NCI-H345 (cell line): Measurements from ENCODE around the gene HTRA3.

Source experiments
- DNase-seq: peaks from one replicate; lab custom pipeline; 2025; lab: John Stamatoyannopoulos, UW

HTRA3 gene

GRCh38 chr4:8267077-8267476, 2.5 kb upstream of the HTRA3 start:
- DNase-seq, result peak; percentile 34

- DNase-seq, result no peak
Observed at GRCh38 chr4:8268211-8268610, 1.3 kb upstream of the HTRA3 start.

GRCh38 chr4:8268901-8269534, 536 bp upstream of the HTRA3 start:
- DNase-seq, result no peak

GRCh38 chr4:8270418-8270771, 841 bp downstream of the HTRA3 start:
- DNase-seq, result no peak

GRCh38 chr4:8270912-8271815, 1.6 kb downstream of the HTRA3 start:
- no peak for DNase-seq

GRCh38 chr4:8271821-8272220, 2.3 kb downstream of the HTRA3 start:
- DNase-seq, result no peak

- DNase-seq, result no peak
Observed at GRCh38 chr4:8272472-8273428, 3.2 kb downstream of the HTRA3 start.

- no peak for DNase-seq
Observed at GRCh38 chr4:8273450-8273849, 3.9 kb downstream of the HTRA3 start.

GRCh38 chr4:8274066-8274652, 4.6 kb downstream of the HTRA3 start:
- DNase-seq, result no peak

- no peak for DNase-seq
Observed at GRCh38 chr4:8274765-8275547, 5.4 kb downstream of the HTRA3 start.

GRCh38 chr4:8275548-8275910, 6.0 kb downstream of the HTRA3 start:
- DNase-seq, result no peak

- no peak for DNase-seq
Observed at GRCh38 chr4:8276358-8277240, 7.0 kb downstream of the HTRA3 start.

- DNase-seq, result no peak
Observed at GRCh38 chr4:8277356-8278008, 7.9 kb downstream of the HTRA3 start.

GRCh38 chr4:8278009-8278395, 8.4 kb downstream of the HTRA3 start:
- DNase-seq, result no peak

GRCh38 chr4:8278421-8279287, 9.1 kb downstream of the HTRA3 start:
- no peak for DNase-seq

- no peak for DNase-seq
Observed at GRCh38 chr4:8279321-8280157, 10.0 kb downstream of the HTRA3 start.

- DNase-seq, result no peak
Observed at GRCh38 chr4:8280158-8280875, 10.8 kb downstream of the HTRA3 start.
